ENCODE results near the gene MAS1L.

GRCh38 chr6:29519291-29520010 is 31.7 kb upstream of the MAS1L start:
- no peak for TF ChIP-seq CTCF (IDR thresholded peaks at IDR 0.05)
- TF ChIP-seq POLR2A (IDR thresholded peaks at IDR 0.05): no peak
